A673 (cell line): ENCODE data around the gene TMEM129.
"Not testable (repeated sequence)": the region's sequence is repeated elsewhere in the genome, so short reads cannot be mapped to it uniquely, and the experiment has no call there.

Experiments used
- EZH2 ChIP-seq: fragments of 200-600 bp; sonication (generic); IDR thresholded peaks from 2 replicates; pipeline ENCODE4 v1.6.1; 2017; ENCODE audit warnings: borderline replicate concordance, low read depth, mild to moderate bottlenecking, mixed read lengths, antibody characterized with exemption, low read length; ENCODE audit not compliant: poor library complexity, severe bottlenecking
- TF ChIP-seq, protein P1 (sequence below): fragments of 300-800, 200-600 bp; sonication (generic); conservative IDR thresholded peaks from 2 replicates; pipeline ENCODE4 v1.5.1; 2017; ENCODE audit warnings: low read depth, mild to moderate bottlenecking, antibody characterized with exemption, low read length, moderate library complexity, mixed read lengths

DNA sequence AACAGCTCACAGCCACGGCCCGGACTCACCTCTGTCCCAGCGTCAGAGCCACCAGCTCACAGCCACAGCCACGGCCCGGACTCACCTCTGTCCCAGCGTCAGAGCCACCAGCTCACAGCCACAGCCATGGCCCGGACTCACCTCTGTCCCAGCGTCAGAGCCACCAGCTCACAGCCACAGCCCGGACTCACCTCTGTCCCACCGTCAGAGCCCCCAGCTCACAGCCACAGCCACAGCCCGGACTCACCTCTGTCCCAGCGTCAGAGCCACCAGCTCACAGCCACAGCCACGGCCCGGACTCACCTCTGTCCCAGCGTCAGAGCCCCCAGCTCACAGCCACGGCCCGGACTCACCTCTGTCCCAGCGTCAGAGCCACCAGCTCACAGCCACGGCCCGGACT, 50.1 kb downstream of the TMEM129 start:
- TF ChIP-seq, protein P1, sequence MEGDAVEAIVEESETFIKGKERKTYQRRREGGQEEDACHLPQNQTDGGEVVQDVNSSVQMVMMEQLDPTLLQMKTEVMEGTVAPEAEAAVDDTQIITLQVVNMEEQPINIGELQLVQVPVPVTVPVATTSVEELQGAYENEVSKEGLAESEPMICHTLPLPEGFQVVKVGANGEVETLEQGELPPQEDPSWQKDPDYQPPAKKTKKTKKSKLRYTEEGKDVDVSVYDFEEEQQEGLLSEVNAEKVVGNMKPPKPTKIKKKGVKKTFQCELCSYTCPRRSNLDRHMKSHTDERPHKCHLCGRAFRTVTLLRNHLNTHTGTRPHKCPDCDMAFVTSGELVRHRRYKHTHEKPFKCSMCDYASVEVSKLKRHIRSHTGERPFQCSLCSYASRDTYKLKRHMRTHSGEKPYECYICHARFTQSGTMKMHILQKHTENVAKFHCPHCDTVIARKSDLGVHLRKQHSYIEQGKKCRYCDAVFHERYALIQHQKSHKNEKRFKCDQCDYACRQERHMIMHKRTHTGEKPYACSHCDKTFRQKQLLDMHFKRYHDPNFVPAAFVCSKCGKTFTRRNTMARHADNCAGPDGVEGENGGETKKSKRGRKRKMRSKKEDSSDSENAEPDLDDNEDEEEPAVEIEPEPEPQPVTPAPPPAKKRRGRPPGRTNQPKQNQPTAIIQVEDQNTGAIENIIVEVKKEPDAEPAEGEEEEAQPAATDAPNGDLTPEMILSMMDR = not testable (repeated sequence)
- not testable (repeated sequence) for TF ChIP-seq EZH2
